ENCODE measurements around the gene CDH4.

The CDH4 gene

DNA sequence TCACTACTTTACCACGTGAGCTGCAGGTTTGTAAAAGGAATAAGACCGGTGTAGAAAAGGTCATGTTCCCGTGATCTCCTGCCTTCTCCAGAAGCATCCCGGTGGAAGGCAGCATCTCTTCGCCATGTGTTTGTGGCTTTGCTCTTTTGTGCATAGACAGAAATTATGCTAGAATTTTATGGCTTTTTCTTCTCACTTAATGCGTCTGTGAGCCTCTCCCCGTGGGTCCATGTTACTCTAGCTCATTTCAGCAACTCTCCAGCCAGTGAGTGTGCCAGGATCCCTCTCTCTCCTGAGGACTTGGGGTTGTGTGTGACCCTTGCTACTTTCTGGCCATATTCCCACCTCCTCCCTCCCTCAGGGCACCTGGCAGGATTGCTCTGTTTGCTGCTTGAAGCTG, 289.5 kb downstream of the CDH4 start:
- no peak for DNase-seq

DNA sequence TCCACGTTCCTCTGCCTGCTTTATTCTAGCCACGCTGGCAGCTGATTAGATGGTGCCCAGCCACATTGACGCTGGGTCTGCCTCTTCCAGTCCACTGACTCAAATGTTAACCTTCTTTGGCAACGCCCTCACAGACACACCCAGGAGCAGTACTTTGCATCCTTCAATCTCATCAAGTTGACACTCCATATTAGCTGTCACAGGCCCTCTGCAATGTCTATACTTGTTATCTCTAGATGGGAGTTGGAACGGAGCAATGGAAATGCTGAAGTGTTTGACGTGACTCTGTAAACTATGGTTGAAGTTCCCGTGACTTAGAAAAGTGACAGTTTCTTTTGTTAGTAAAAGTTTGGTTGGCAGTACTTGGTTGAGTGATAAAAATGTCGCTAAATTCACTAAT, 291.0 kb downstream of the CDH4 start:
- DNase-seq: no peak

DNA sequence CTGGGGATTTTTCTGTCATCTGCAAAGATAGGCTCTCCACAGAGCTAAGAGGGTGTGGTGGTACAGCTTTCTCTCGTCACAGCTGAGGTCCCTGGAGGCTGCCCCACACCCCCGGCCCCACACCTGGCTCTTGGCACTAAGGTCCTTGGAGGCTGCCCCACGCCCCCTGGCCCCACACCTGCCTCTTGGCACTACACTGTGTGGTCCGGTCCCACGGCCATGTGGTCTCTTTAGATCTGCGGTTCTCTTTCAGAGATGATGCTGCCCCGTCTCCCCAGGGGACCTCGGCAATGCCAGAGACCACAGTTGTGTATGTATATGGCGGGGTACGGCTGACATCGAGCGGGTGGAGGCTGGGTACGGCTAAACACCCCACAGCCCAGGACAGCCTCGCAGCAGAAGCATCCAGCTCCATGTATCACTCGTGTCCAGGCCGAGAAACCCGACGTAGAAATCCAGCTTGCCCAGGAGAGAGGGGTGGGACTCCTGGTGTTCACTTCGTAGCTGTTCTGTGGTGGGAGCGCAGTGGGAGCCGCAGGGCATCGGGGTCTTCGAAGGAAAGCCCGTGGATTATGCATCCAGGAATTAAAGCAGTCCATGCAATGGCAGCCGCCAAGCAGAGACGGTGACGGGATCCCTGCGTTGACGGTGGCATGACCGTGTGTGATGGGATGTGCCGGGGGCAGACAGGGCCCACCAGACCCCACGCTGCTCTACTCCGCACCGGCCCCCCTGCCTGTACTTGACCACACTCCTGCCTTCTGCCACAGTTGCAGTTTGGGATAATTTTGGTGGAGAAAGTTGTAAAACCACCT, 292.1 kb downstream of the CDH4 start:
- DNase-seq: no peak

DNA sequence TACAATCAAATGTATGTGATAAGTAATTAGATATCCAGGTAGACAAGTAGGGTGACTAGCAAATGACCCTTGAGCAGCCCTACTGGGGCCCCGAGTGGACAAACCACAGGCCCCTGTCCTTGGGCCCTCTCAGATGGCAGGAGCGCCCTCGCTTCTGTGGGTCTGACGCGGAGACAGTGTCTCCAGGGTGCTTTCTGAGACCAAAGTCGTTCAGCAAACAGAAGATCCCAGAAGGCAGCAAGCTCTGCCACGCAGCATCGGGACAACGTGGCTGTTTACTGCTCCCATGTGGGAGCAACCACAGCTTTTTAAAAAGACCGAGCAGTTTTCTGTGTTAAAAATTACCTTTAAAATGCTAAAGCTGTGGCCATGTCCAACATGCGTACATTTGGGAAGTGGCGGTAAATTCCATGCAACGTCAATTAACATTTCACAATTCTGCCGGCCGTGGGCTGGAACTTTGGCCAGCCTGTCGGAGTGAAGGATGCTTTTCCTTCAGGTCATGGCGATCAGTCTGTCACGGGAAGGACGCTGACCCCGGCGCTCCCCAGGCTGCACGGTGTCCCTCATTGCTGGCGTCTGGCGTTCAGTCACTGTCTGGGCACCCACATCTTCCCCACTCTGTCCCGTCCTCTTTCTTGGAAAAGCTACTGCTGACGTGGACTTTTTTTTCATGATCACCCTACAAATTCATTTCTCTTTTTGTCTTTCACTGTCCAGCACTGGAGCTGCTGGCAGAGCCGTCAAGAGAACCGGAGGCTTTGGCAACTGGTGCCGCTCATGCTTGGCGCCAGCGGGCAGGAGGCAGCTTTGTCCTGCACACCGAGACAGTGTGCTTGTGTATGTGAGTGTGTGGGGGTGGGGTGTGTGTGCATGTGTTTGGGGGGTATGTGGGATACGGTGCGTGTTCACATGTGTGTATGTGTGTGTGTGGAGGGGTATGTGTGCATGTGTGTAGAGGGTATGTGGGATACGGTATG, 293.1 kb downstream of the CDH4 start:
- DNase-seq: no peak

DNA sequence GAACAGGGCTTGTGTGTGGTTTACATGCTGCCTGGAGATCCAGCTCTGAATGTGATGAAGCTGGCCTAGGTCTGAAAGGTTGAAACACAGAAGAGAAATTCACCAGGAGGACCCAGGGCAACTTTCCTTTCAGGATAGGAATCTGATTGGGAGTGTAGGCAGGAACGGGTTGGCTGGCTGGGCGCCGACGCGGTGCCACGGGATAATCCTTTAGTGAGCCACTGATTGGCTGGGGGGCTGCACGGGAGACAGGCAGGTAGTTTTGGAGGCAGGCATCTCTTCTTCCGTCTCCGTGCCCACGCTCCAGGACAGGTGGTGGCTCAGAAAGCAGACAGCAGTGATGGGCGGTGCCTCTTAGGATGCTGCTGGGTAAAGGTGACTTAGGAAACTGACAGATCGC, 294.6 kb downstream of the CDH4 start:
- no peak for DNase-seq

GRCh38 chr20:61548069-61548468, 296.0 kb downstream of the CDH4 start:
- no peak for DNase-seq

- no peak for DNase-seq
Measured at GRCh38 chr20:61549865-61550264, 297.8 kb downstream of the CDH4 start.

DNA sequence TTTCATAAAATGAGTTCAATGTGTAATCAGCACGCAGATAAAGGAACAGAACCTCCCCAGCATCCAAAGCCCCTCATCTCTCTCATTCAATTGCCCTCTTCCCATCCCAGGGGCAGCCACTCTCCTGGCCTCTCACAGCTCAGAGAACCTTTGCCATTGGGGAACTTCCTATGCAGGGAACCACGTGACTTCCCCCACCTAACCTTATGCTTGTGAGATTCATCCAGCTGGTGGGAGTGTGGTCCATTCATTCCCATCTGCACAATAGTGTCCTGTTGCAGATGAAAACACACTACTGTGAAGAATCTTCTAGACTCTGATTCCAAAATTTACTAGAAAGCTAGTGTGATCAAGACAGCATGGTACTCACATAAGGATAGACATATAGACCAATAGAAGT, 299.3 kb downstream of the CDH4 start:
- no peak for DNase-seq

DNA sequence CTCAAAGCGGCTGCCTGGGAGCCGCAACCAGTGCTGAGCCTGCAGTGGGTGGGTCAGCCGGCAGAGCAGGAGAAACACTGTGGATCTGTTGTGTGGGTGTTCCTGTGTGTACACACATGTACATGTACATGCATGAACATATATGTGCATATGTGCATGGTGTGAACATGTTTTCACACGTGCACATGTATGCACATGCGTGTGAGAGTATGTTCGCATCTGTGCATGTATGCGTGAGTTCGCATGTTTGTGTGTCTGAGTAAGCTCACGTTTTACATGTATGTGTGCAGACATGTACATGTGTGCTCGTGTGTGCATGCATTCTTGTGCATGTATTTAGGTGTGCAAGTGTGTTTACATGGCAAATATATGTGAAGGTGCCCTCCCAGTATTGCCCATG, 302.6 kb downstream of the CDH4 start:
- DNase-seq: no peak

- no peak for DNase-seq
Measured at GRCh38 chr20:61555566-61555965, 303.5 kb downstream of the CDH4 start.

DNA sequence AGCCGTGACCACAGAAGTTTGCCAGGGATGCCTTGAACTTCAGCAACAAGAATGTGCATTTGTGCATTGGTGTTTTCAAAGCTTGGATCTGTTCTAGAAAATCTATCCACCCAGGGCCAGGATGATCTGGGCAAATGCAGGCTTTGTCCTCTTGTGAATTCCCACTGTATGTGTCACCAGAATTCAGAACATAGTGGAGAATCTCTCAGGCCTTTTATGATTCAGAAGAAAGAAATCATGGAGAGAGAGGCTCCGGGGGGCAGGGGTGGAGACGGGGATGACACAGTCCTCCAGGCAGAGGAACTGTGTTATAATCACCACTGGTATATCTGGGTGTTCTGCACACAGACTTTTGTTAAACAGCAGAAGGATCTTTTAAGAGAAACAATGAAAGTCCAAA, 304.1 kb downstream of the CDH4 start:
- no peak for DNase-seq

- no peak for DNase-seq
Measured at GRCh38 chr20:61556673-61557072, 304.6 kb downstream of the CDH4 start.

DNA sequence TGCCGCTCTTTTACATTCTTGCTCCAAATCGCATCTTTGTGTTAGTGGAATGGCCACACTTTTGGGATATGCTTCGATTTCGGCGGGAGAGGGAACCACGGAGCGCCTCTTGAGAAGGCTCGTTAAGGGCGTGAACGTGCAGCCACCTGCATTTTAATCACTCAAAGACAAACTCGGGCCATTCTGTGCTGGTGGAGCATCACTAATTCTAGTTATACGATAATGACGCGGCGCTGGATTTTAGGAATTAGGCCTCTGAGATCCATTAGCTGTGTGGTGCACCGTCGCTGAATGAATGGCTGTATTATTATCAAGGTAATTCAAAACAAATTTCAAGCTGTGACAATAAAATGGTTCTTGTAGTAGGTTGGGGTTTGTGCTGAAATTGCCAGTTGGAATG, 305.6 kb downstream of the CDH4 start:
- DNase-seq: no peak

DNA sequence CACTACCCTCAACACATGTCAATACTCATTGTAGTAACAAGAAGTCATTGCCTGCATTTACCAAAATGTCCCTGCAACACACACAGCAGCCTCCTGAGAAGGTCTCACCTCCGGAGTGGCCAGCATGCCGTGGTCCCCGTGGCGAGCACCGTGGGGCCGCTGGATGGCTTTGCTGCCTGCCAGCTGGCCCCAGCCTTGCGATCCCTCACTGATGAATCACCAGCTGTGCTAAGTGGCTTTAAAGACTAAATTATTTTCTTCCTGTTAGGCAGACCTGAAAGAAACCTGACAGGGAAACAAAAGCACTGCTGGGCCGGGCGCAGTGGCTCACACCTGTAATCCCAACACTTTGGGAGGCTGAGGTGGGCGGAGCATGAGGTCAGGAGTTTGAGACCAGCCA, 306.7 kb downstream of the CDH4 start:
- DNase-seq: peak; percentile 61

DNA sequence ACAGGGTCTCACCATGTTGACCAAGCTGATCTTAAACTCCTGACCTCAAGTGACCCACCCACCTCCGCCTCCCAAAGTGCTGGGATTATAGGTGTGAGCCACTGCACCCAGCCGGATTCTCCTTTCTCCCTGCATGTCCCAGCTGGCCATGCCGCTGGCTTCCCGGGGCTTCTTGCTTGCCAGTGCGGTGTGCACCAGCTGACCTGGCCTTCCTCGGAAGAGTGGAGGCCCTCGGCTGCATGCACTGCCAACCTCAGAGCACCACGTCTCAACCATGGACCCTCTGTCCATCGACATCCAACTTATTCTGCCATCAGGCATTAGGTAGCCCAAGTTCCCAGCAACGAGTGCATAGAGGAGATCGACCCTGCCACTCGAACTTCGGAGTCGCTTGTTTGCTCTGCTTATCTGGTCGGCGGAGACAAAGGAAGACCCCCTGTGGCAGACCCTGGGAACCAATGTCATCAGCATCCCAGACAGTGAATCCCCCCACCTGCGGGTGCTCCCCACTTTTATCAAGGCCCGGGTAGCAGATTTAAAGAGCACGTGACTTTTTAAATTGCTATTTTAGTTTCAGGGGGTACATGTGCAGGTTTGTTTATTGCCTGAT, 307.8 kb downstream of the CDH4 start:
- DNase-seq: no peak

- DNase-seq: peak; percentile 69
Measured at GRCh38 chr20:61560361-61560853, 308.3 kb downstream of the CDH4 start.

DNA sequence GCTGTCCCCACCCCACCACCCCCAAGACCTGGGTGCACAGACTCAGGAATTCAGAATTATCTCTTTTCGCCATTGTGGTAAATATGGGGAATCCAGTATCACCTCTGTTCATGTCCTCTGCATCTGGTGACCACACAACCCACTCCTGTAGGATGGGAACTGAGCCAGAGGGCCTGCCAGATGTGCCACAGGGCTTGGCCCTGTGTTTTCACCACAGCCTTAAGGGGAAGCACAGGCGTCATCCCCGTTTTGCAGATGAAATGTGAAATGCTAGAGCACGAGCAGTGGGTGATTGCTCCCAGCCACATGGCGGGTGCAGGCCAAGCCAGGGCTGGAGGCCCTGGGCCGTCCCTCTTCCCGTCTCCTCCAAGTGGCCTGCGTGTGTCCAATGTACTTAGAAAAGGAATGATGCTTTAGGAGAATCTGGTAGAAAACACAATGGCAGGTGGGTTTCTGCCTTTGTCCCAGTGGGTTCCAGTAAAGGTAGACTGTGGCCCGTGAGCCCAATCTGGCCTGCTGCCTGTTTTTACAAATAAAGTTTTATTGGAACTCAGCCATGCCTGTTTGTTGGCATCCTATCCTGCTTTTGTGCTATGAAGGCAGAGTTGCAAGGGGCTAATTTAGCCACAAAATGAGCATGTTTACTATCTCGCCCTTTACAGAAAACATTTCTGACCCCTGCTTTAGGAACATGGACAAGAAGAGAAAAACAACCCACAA, 309.2 kb downstream of the CDH4 start:
- DNase-seq: peak; percentile 75

- DNase-seq: no peak
Measured at GRCh38 chr20:61562491-61562890, 310.4 kb downstream of the CDH4 start.

GRCh38 chr20:61562897-61563504, 310.9 kb downstream of the CDH4 start:
- no peak for DNase-seq

DNA sequence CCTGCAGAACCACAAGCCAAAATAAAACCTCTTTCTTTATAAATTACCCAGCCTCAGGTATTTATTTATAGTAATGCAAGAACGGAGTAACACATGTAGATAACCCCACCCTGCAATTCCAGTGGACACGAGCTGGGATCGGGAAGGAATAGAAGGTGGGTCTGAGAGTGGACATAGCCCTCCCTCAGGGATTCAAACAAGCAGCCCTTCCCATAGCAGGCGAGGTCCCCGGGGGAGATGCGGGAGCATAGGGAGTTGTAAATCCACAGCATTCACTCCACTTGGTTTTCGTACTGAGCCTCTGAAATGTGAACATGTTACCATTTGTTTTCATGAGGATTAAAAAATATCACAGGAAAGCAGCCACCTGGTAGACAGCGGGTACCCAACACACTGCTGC, 312.6 kb downstream of the CDH4 start:
- DNase-seq: no peak

GRCh38 chr20:61565791-61566190, 313.7 kb downstream of the CDH4 start:
- no peak for DNase-seq

DNA sequence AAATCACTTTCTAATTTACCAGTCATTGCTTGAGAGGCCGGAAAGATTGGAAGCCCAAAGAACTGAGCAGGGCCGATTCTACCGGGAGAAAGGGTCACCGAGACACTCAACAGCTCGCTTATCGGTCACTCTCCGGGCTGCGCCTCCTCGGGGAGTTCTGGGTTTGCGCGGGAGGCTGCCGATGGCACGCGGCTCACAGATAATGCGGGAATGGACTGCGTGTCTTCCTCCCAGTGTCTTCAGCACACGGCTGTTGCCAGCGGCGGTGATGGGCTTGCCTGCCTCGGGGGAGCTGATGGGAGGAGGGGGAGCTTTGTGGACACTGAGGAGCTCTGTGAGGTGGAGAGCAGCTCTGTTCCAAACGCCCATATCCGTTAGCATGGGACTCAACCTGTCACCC, 314.6 kb downstream of the CDH4 start:
- DNase-seq: no peak

All from RPMI8226 (cell line).